Activated CD8-positive, alpha-beta memory T cell treated with anti-CD3 and anti-CD28 coated beads, Interleukin-2, amount 50 U/mL, for 1 hour (primary cell): Measurements from ENCODE around the gene FOSL1.
A peak's percentile ranks its signal among the peaks of the same experiment; 100 is the strongest.

Experiments
- DNase-seq: peaks from one replicate; pipeline ENCODE4 v3.0.0-alpha.2; 2020; ENCODE audit errors: extremely low read depth

FOSL1 gene

DNA sequence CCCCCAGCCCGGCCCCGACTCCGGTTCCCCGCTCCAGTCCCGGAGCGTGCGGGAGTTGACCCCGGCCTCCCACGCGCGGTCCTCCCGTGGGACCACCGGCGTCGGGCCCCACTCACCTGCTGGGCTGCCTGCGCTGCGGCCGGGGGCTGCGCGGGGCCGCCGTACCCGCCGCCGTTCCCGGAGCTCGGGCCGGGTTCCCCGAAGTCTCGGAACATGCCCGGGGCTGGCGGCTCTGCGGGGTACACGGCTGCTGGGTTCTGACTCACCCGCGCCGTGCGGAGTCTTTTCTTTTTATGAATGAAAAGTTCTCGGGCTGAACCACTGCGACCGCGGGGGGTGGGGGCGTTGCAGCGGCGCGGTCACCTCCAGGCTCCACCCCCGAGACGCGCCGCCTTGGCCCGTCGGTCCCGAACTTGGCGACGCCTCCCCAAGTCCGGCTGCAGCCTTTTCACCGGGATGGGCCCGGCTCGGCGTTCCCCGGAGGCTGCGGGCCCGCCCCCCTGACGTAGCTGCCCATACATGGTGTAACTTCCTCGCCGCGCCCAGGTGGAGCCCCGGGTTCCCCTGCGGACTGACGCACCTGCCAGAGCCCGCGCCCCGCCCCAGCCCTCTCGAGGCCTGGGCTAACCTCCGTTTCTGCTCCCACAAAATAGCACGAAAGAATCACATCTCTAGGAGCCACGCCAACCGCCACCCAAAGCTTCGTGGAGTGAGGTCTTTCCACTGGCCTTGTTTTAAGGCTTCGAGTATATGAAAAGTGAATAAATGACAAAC, at the start of gene FOSL1:
FOSL1 (minus strand) TSS at position 264 of the 774 bp plus-strand sequence; CDS start at position 215, 49 bp downstream.
- peak; percentile 93 for DNase-seq

GRCh38 chr11:65947603-65948125, 47.5 kb upstream of the FOSL1 start:
- no peak for DNase-seq

- DNase-seq = no peak
Measured at GRCh38 chr11:65947133-65947532, 46.9 kb upstream of the FOSL1 start.

GRCh38 chr11:65946655-65947054, 46.5 kb upstream of the FOSL1 start:
- no peak for DNase-seq

- DNase-seq = no peak
Measured at GRCh38 chr11:65945941-65946558, 45.9 kb upstream of the FOSL1 start.

DNA sequence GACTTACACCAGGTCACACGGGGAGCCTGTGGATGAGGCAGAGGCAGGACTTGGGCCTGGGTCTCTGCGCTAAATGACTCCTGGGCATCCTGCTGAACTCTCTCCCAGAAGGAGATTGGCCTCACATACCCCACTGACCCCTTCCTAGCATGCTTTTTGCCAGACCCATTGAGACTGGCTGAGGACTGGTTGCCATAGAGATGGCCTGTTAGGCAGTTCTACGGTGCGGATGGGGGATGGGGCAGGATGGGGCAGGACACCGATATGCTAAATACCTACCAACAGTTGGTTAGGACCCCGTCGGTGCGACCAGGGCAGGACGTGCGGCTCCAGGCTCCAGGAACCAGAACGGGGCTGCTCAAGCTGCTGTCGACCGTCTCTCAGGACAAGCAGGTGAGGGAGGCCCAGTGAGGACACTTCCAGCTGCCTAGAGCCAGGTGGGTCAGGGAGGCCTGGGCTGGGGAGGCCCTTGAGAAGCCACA, 45.3 kb upstream of the FOSL1 start, which contains the start of gene TSGA10IP:
TSGA10IP (plus strand) TSS at position 51 of the 482 bp plus-strand sequence; CDS start at position 247, 196 bp downstream.
- DNase-seq = no peak

DNA sequence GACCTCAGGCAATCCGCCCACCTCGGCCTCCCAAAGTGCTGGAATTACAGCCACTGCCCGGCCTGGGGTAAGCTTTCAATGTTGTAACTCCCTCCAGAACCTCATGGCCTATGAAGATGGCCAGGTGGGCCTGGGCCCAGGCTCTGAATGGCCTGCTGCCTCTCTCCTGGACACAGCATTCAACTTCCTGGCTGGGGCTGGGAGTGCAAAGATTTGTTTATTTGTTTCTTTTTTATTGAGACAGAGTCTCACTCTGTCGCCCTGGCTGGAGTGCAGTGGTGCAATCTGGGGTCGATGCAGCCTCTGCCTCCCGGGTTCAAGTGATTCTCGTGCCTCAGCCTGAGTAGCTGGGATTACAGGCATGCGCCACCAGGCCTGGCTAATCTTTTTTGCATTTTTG, 44.6 kb upstream of the FOSL1 start:
- no peak for DNase-seq

DNA sequence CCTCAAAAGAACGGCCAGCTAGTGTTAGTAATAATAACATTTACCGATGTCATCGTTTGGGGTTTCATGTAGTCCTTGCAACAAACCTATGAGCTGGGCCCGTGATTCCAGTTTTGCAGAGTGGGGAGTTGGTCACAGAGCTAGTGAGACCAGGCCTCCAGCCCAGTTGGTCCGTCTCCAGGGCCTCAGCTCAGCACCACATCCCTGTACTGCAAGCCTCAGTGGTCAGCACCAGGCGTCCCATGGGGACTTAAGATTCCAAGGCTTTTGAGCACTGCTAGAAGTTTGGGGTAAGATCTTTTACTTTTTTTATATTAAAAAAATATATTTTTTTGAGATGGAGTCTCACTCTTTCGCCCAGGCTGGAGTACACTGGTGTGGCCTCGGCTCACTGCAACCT, 44.0 kb upstream of the FOSL1 start:
- no peak for DNase-seq

DNA sequence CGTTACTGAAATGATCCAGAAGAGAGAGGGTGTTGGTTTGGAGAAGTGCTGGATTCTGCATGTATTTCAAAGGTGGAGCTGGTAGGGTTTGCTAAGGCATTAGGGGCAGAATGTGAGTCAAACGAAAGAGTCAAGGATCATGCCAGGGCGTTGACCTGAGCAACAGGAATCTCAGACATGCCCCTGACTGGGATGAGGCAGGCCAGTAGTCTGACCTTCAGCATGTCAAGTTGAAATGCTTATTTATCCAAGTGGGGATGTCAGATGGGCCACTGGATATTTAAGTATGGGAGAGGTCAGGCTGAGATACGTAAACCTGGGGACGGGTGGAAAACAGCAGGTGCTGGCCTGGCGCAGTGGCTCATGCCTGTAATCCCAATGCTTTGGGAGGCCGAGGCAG, 42.3 kb upstream of the FOSL1 start:
- no peak for DNase-seq

- no peak for DNase-seq
Measured at GRCh38 chr11:65941720-65942310, 41.6 kb upstream of the FOSL1 start.

DNA sequence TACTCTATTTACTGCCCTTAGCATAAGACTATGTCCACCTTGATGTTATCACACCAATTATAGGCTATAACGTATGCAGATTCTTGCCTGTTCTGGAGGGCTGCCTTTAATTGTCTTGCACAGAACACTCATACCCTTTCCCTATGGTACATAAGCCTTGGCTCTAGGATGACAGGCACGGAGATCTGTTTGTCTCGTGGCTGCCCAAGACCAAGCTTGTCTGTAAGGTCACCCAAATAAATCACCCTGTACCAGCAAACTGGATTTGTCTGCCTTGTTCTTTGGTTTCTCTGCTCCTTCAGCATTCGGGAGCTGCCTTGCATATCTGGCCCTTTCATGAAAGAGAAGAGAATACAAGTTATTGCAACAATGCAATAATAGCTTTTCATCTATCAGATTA, 37.6 kb upstream of the FOSL1 start:
- no peak for DNase-seq

- DNase-seq = no peak
Measured at GRCh38 chr11:65934014-65934413, 33.8 kb upstream of the FOSL1 start.

GRCh38 chr11:65932558-65932919, 32.4 kb upstream of the FOSL1 start:
- no peak for DNase-seq

- no peak for DNase-seq
Measured at GRCh38 chr11:65931773-65932557, 31.8 kb upstream of the FOSL1 start.

- DNase-seq = no peak
Measured at GRCh38 chr11:65928667-65929066, 28.5 kb upstream of the FOSL1 start.

GRCh38 chr11:65927904-65928397, 27.8 kb upstream of the FOSL1 start:
- DNase-seq = peak; percentile 47

- DNase-seq = no peak
Measured at GRCh38 chr11:65925397-65925796, 25.2 kb upstream of the FOSL1 start.

DNA sequence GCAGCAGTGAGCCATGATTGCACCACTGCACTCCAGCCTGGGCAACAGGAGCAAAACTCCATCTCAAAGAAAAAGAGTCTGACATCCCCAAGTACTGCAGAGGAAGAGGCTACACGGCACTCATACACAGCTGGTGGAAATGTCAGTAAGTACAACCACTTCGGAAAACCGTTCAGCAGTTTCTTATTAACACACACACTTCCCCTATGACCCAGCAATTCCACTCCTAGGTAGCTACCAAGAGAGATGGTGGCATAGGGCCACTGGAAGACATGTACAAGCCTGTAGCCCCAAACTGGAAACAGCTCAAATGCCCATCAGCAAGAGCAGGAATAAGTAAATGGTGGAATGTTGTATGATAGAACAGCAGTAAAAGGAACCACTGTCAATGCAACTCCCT, 22.4 kb upstream of the FOSL1 start:
- DNase-seq = no peak

DNA sequence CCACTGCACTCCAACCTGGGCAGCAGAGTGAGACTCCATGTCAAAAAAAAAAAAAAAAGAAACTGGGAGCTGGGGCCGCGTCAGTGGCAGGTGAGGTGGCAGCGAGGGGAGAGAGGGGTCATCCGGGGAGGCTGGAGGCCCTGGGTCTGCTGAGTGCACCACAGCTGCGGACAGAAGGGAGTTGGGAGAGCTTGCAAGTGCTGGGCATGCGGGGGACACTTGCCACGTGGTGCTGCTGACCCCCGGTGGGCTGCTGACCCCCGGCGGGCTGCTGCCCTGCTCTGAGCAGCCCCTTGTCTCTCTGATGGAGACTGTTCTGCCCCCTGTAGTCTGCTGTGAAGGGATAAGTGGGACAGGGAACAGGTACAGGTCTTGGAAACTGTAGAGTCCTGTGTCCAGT, 21.7 kb upstream of the FOSL1 start:
- no peak for DNase-seq

DNA sequence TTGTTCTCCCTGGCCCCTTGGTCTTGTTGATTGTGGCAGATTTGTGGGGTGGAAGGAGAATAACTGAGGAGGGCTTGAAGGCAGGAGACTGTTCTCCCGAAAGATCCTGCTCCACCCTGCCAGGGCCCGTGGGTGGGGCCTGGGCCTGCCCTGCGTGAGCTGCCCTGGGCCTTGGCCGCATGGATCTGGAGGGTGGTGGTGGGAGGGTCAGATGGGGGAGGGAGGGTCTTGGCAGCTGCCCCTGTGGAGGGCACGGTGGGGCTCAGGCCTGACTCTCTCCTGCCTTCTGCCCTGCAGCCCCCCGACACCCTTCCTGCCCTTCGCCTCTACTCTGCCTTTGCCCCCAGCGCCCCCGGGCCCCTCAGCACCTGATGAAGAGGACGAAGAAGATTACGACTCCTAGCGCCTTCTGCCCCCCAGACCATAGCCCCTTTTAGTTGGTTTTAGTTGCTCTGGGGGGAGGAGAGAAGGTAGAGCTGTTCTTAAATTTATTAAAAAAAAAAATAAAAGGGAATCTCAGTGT, 20.9 kb upstream of the FOSL1 start:
- no peak for DNase-seq

- DNase-seq = no peak
Measured at GRCh38 chr11:65920372-65920802, 20.2 kb upstream of the FOSL1 start.
